HG03103 (cell line): ENCODE measurements around the gene COMMD3.

Experiments used
- ATAC-seq: cut with Tn5 transposase; IDR thresholded peaks from one replicate; pipeline ENCODE4 v1.9.1; 2021; ENCODE audit warnings: low read depth; ENCODE audit not compliant: unreplicated experiment

Gene COMMD3

GRCh38 chr10:22319547-22319979 is 3.4 kb downstream of the COMMD3 start:
- no peak for ATAC-seq

GRCh38 chr10:22319980-22320558 is 3.9 kb downstream of the COMMD3 start:
- no peak for ATAC-seq

GRCh38 chr10:22320591-22321155 is 4.5 kb downstream of the COMMD3 start, which contains the start of gene BMI1:
Gene BMI1 (plus strand): TSS chr10:22321099. CDS start chr10:22326450, 5,351 bp downstream.
- ATAC-seq, result no peak

- ATAC-seq, result no peak
These were observed 5.2 kb downstream of the COMMD3 start for GRCh38 chr10:22321156-22321923.

GRCh38 chr10:22321924-22322640 is 5.9 kb downstream of the COMMD3 start:
- ATAC-seq, result no peak

GRCh38 chr10:22322641-22323160 is 6.5 kb downstream of the COMMD3 start:
- no peak for ATAC-seq

- no peak for ATAC-seq
These were observed 7.5 kb downstream of the COMMD3 start for GRCh38 chr10:22323538-22324305.

- ATAC-seq, result no peak
These were observed 8.2 kb downstream of the COMMD3 start for GRCh38 chr10:22324413-22324812.

GRCh38 chr10:22324893-22325271 is 8.7 kb downstream of the COMMD3 start:
- ATAC-seq, result no peak

- ATAC-seq, result peak; percentile 44
These were observed 9.3 kb downstream of the COMMD3 start for GRCh38 chr10:22325272-22326144.

GRCh38 chr10:22326145-22326702 is 10.0 kb downstream of the COMMD3 start:
- ATAC-seq, result no peak

GRCh38 chr10:22329150-22329549 is 13.0 kb downstream of the COMMD3 start:
- ATAC-seq, result no peak

GRCh38 chr10:22332116-22332692 is 16.0 kb downstream of the COMMD3 start:
- no peak for ATAC-seq

GRCh38 chr10:22333167-22333974 is 17.2 kb downstream of the COMMD3 start:
- ATAC-seq, result no peak

GRCh38 chr10:22333975-22334282 is 17.7 kb downstream of the COMMD3 start:
- no peak for ATAC-seq

GRCh38 chr10:22334414-22335172 is 18.4 kb downstream of the COMMD3 start:
- no peak for ATAC-seq
